Measurements from ENCODE around the gene SVBP.

GRCh38 chr1:42759114-42759513, 58.1 kb downstream of the SVBP start:
- TF ChIP-seq CTCF (IDR thresholded peaks at IDR 0.05; ENCODE audit: low read depth, low read length, missing input control), result no peak
- no peak for TF ChIP-seq SP1 (IDR thresholded peaks at IDR 0.05)
- no peak for TF ChIP-seq MAX (IDR thresholded peaks at IDR 0.05)
- TF ChIP-seq RXRA (IDR thresholded peaks at IDR 0.05), result no peak
- TF ChIP-seq YY1 (IDR thresholded peaks at IDR 0.05), result no peak
- TF ChIP-seq RAD21 (IDR thresholded peaks at IDR 0.05), result no peak
- no peak for TF ChIP-seq EGR1 (IDR thresholded peaks at IDR 0.05; ENCODE audit: low read depth in 2 of 2)
- no peak for TF ChIP-seq JUND (IDR thresholded peaks at IDR 0.05)
- TF ChIP-seq ATF3 (IDR thresholded peaks at IDR 0.05), result no peak
- TF ChIP-seq TAF1 (conservative IDR thresholded peaks at IDR 0.05), result no peak
- TF ChIP-seq HNF4G (IDR thresholded peaks at IDR 0.05), result no peak
